H9 (cell line): ENCODE data around the gene TAPBPL. TPM values are rescaled to one million over a fixed set of nuclear protein-coding genes. Genes with fewer than 3 reads are reported as not detected.

ENCODE experiments used
- DNase-seq: peaks from one replicate; pipeline ENCODE4 v3.0.0-alpha.2; 2017
- H2AFZ ChIP-seq: one replicate; pipeline ENCODE4 v1.6.1; 2013; ENCODE audit warnings: mild to moderate bottlenecking, low read length, control low read depth, moderate library complexity
- H2AK5ac ChIP-seq: 2 replicates; pipeline ENCODE4 v1.6.1; 2013; ENCODE audit warnings: low read length, control low read depth, mixed read lengths; ENCODE audit not compliant: insufficient read length
- H2BK120ac ChIP-seq: one replicate; pipeline ENCODE4 v1.6.1; 2013; ENCODE audit warnings: low read depth, mild to moderate bottlenecking, low read length, control low read depth, inconsistent platforms; ENCODE audit not compliant: poor library complexity, severe bottlenecking
- H2BK12ac ChIP-seq: 2 replicates; pipeline ENCODE4 v1.6.1; 2013; ENCODE audit warnings: low read length, control low read depth, mixed read lengths, low read depth; ENCODE audit not compliant: insufficient read length
- H2BK15ac ChIP-seq: 2 replicates; pipeline ENCODE4 v1.6.1; 2013; ENCODE audit warnings: low read depth, low read length, control low read depth
- H2BK20ac ChIP-seq: one replicate; pipeline ENCODE4 v1.6.1; 2013; ENCODE audit warnings: low read depth, mild to moderate bottlenecking, low read length, control low read depth, inconsistent platforms; ENCODE audit not compliant: poor library complexity, severe bottlenecking
- H2BK5ac ChIP-seq: 2 replicates; pipeline ENCODE4 v1.6.1; 2013; ENCODE audit warnings: low read length, control low read depth, mixed read lengths; ENCODE audit not compliant: insufficient read length
- H3K14ac ChIP-seq: 2 replicates; pipeline ENCODE4 v1.6.1; 2013; ENCODE audit warnings: low read length, control low read depth; ENCODE audit not compliant: insufficient read depth
- H3K18ac ChIP-seq: 2 replicates; pipeline ENCODE4 v1.6.1; 2013; ENCODE audit warnings: low read depth, mild to moderate bottlenecking, mixed read lengths, low read length, control low read depth; ENCODE audit not compliant: insufficient read length
- H3K23ac ChIP-seq: 2 replicates; pipeline ENCODE4 v1.6.1; 2013; ENCODE audit warnings: low read length, control low read depth, mixed read lengths, low read depth; ENCODE audit not compliant: insufficient read length
- H3K23me2 ChIP-seq: 2 replicates; pipeline ENCODE4 v1.6.1; 2013; ENCODE audit warnings: low read depth, mild to moderate bottlenecking, mixed read lengths, low read length, control low read depth; ENCODE audit not compliant: insufficient read length, poor library complexity, severe bottlenecking
- H3K27ac ChIP-seq: 2 replicates; pipeline ENCODE4 v1.5.1; 2013; ENCODE audit warnings: low read length, control low read depth, mixed read lengths, low read depth; ENCODE audit not compliant: insufficient read length
- H3K27me3 ChIP-seq: 2 replicates; pipeline ENCODE4 v1.6.1; 2013; ENCODE audit warnings: low read length, control low read depth, inconsistent platforms; ENCODE audit not compliant: insufficient read depth
- H3K4ac ChIP-seq: 2 replicates; pipeline ENCODE4 v1.6.1; 2013; ENCODE audit warnings: low read depth, mild to moderate bottlenecking, control low read depth, inconsistent platforms, low read length, moderate library complexity
- H3K4me1 ChIP-seq: 2 replicates; pipeline ENCODE4 v1.6.1; 2013; ENCODE audit warnings: low read length, control low read depth, inconsistent platforms; ENCODE audit not compliant: insufficient read depth
- H3K4me2 ChIP-seq: 2 replicates; pipeline ENCODE4 v1.6.1; 2013; ENCODE audit warnings: low read length, control low read depth, mixed read lengths; ENCODE audit not compliant: insufficient read length, insufficient read depth
- H3K56ac ChIP-seq: 2 replicates; pipeline ENCODE4 v1.6.1; 2013; ENCODE audit warnings: low read depth, mild to moderate bottlenecking, mixed read lengths, low read length, control low read depth; ENCODE audit not compliant: insufficient read length
- H3K79me1 ChIP-seq: 2 replicates; pipeline ENCODE4 v1.6.1; 2013; ENCODE audit warnings: low read depth, mild to moderate bottlenecking, moderate library complexity, low read length, control low read depth, inconsistent platforms; ENCODE audit not compliant: insufficient read depth, poor library complexity, severe bottlenecking
- H3K79me2 ChIP-seq: 2 replicates; pipeline ENCODE4 v1.6.1; 2013; ENCODE audit warnings: low read length, control low read depth, inconsistent platforms; ENCODE audit not compliant: insufficient read depth
- H3K9ac ChIP-seq: 2 replicates; pipeline ENCODE4 v1.6.1; 2013; ENCODE audit warnings: low read length, control low read depth, mixed read lengths; ENCODE audit not compliant: insufficient read length; ENCODE audit errors: extremely low read depth
- H3K9me3 ChIP-seq: one replicate; pipeline ENCODE4 v1.6.1; 2013; ENCODE audit warnings: low read depth, low read length, inconsistent platforms; ENCODE audit not compliant: control insufficient read depth
- H3T11ph ChIP-seq: one replicate; pipeline ENCODE4 v1.6.1; 2013; ENCODE audit warnings: mild to moderate bottlenecking, low read length, control low read depth, inconsistent platforms
- H4K20me1 ChIP-seq: one replicate; pipeline ENCODE4 v1.6.1; 2013; ENCODE audit not compliant: control insufficient read depth, insufficient read length, insufficient read depth
- H4K5ac ChIP-seq: 2 replicates; pipeline ENCODE4 v1.6.1; 2013; ENCODE audit warnings: low read depth, mild to moderate bottlenecking, mixed read lengths, low read length, control low read depth; ENCODE audit not compliant: insufficient read length
- H4K8ac ChIP-seq: replicated peaks from 2 replicates; pipeline ENCODE4 v1.6.1; 2013; ENCODE audit warnings: low read length, control low read depth, mixed read lengths, low read depth; ENCODE audit not compliant: insufficient read length
- H4K91ac ChIP-seq: 2 replicates; pipeline ENCODE4 v1.6.1; 2013; ENCODE audit warnings: low read depth, mild to moderate bottlenecking, moderate library complexity, mixed read lengths, low read length, control low read depth; ENCODE audit not compliant: insufficient read length
- H3K27ac Mint-ChIP-seq, 3 experiments: 2 replicates in 2 of 3; 3 replicates in 1 of 3; pipeline ENCODE4 v1.8.0; 2020 to 2021; ENCODE audit warnings: mixed read lengths in 3 of 3, mild to moderate bottlenecking in 1 of 3, moderate library complexity in 1 of 3
- H3K27me3 Mint-ChIP-seq: 2 replicates; pipeline ENCODE4 v1.8.0; 2021; ENCODE audit warnings: low read depth, mild to moderate bottlenecking, moderate library complexity, mixed read lengths
- H3K36me3 Mint-ChIP-seq, 3 experiments: 2 replicates in 2 of 3; 3 replicates in 1 of 3; pipeline ENCODE4 v1.8.0; 2020 to 2021; ENCODE audit warnings: low read depth in 3 of 3, mixed read lengths in 3 of 3; ENCODE audit not compliant: insufficient read depth in 1 of 3
- H3K4me1 Mint-ChIP-seq, 2 experiments: 2 replicates each; pipeline ENCODE4 v1.8.0; 2020; ENCODE audit warnings: mixed read lengths in 2 of 2
- H3K4me3 Mint-ChIP-seq, 2 experiments: 2 replicates in 1 of 2; 3 replicates in 1 of 2; pipeline ENCODE4 v1.8.0; 2020 to 2021; ENCODE audit warnings: mild to moderate bottlenecking in 2 of 2, mixed read lengths in 2 of 2, moderate library complexity in 1 of 2
- H3K9me3 Mint-ChIP-seq, 2 experiments: 2 replicates in 1 of 2; 3 replicates in 1 of 2; pipeline ENCODE4 v1.8.0; 2020; ENCODE audit warnings: mild to moderate bottlenecking in 2 of 2, mixed read lengths in 2 of 2, moderate library complexity in 1 of 2
- WGBS: extraction: QIAGEN DNeasy Blood & Tissue Kit; methylation state at CpG from one replicate; pipeline ENCODE4 v1.1.7; 2013; ENCODE audit warnings: missing lambda C conversion rate, low lambda C conversion rate, mixed read lengths; ENCODE audit not compliant: insufficient read length; ENCODE audit errors: extremely low coverage; 5-methylcytosine and 5-hydroxymethylcytosine counted together
- total RNA-seq: library from RNA; stranded (reverse); gene quantifications from 2 replicates; pipeline ENCODE4 v1.2.1, GENCODE V29; 2021
- TF ChIP-seq, protein P1 (sequence below): fragments of 200-600 bp; sonication (generic); conservative IDR thresholded peaks from 3 replicates; pipeline ENCODE4 v1.8.0; 2021; ENCODE audit warnings: antibody characterized with exemption, mild to moderate bottlenecking

TAPBPL gene
- total RNA-seq, 1 experiment from 2014 or later, result 1.4 TPM

- H3K23ac ChIP-seq, result no peak overlapping the region
- H3T11ph ChIP-seq, result no peak overlapping the region
- H3K4me1 Mint-ChIP-seq, result peaks cover 18% of the 10 kb centered on the region in 2 experiments
- H3K4me3 Mint-ChIP-seq, result peak overlapping the region in 1 of 2 experiments; percentile 0; a peak in 1 of 5 replicates
- H3K23me2 ChIP-seq, result peaks cover 6% of the 10 kb centered on the region
- H3K9me3 Mint-ChIP-seq, result peaks cover 12 to 15% of the 10 kb centered on the region in 2 experiments
- H2AK5ac ChIP-seq, result no peak overlapping the region
- no peak overlapping the region for H2BK120ac ChIP-seq
- no peak for DNase-seq
- H4K5ac ChIP-seq, result no peak overlapping the region
- H3K9me3 ChIP-seq, result no peaks in the 10 kb centered on the region
- H3K79me2 ChIP-seq, result no peaks in the 10 kb centered on the region; the same call in 1 of the 2 replicates
- no CpG with 5 or more reads among the region's 1 CpG for WGBS
- H2AFZ ChIP-seq, result no peak overlapping the region
- no peak overlapping the region for H4K91ac ChIP-seq
- H2BK12ac ChIP-seq, result no peak overlapping the region
- no peak overlapping the region for H3K27ac Mint-ChIP-seq
- H3K27me3 ChIP-seq, result no peaks in the 10 kb centered on the region
- H3K4ac ChIP-seq, result no peak overlapping the region
- H4K8ac ChIP-seq, result no peak overlapping the region
- H3K9ac ChIP-seq, result no peak overlapping the region
- no peak overlapping the region for H2BK5ac ChIP-seq
- no peak overlapping the region for H2BK20ac ChIP-seq
- H3K36me3 Mint-ChIP-seq, result peaks cover 9 to 18% (median 18%) of the 10 kb centered on the region in 3 experiments
- H3K18ac ChIP-seq, result no peak overlapping the region
- H3K27me3 Mint-ChIP-seq, result peaks cover 24% of the 10 kb centered on the region
- no peaks in the 10 kb centered on the region for H4K20me1 ChIP-seq
- no peaks in the 10 kb centered on the region for H3K79me1 ChIP-seq
- no peak overlapping the region for H3K27ac ChIP-seq
- no peak overlapping the region for H2BK15ac ChIP-seq
- H3K14ac ChIP-seq, result no peak overlapping the region
- no peaks in the 10 kb centered on the region for H3K4me1 ChIP-seq
- H3K4me2 ChIP-seq, result no peak overlapping the region
- no peak overlapping the region for H3K56ac ChIP-seq
- TF ChIP-seq, protein P1, sequence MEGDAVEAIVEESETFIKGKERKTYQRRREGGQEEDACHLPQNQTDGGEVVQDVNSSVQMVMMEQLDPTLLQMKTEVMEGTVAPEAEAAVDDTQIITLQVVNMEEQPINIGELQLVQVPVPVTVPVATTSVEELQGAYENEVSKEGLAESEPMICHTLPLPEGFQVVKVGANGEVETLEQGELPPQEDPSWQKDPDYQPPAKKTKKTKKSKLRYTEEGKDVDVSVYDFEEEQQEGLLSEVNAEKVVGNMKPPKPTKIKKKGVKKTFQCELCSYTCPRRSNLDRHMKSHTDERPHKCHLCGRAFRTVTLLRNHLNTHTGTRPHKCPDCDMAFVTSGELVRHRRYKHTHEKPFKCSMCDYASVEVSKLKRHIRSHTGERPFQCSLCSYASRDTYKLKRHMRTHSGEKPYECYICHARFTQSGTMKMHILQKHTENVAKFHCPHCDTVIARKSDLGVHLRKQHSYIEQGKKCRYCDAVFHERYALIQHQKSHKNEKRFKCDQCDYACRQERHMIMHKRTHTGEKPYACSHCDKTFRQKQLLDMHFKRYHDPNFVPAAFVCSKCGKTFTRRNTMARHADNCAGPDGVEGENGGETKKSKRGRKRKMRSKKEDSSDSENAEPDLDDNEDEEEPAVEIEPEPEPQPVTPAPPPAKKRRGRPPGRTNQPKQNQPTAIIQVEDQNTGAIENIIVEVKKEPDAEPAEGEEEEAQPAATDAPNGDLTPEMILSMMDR, result no peak
Observed at GRCh38 chr12:6471989-6472360, 20.1 kb downstream of the TAPBPL start.
